K562 treated with DMSO at 1 percent for 48 hours (cell line): Measurements from ENCODE around the gene CRYBB3. TPM values are rescaled to one million over a fixed set of nuclear protein-coding genes. Genes with fewer than 3 reads are reported as not detected.

ENCODE experiments used
- total RNA-seq: library from RNA; unstranded; fragments of 300-600 nt; gene quantifications from 2 replicates; pipeline ENCODE4 v1.2.3, GENCODE V29; 2022; ENCODE audit warnings: low replicate concordance; ENCODE audit errors: extremely low read depth

The CRYBB3 gene
- not detected in 2 replicates for total RNA-seq

GRCh38 chr22:25199731-25200520 is at the start of gene CRYBB3:
TSS of gene CRYBB3 (plus strand) at chr22:25199858. CDS start at chr22:25201397, 1,539 bp downstream.

GRCh38 chr22:25219211-25219689 is 19.6 kb downstream of the CRYBB3 start, which contains the start of gene CRYBB2:
TSS of gene CRYBB2 (plus strand) at chr22:25219639. CDS start at chr22:25221430, 1,791 bp downstream.

Other genes with a start within 250 kb of the CRYBB3 start
- gene KIAA1671, start 247.1 kb upstream of the CRYBB3 start, total RNA-seq: not detected in 2 replicates
- gene CRYBB2, start 19.8 kb downstream of the CRYBB3 start, total RNA-seq: not detected in 2 replicates